Thyroid gland (tissue), 4 donors: Measurements from ENCODE around the gene PRKD1.

ENCODE experiments used
- POLR2A ChIP-seq, 2 donors: fragments of 450-650 bp; IDR thresholded peaks; one replicate each; pipeline ENCODE4 v1.6.1; 2017; ENCODE audit warnings: antibody characterized with exemption in 2 of 2, mild to moderate bottlenecking in 2 of 2, moderate library complexity in 1 of 2
- TF ChIP-seq, protein P1 (sequence below), 6 experiments: fragments of 200-600 bp in 3 of 6; fragments of 450-650 bp in 3 of 6; sonication (generic) in 3 of 6; IDR thresholded peaks; one replicate each; pipeline ENCODE4 v1.5.1; 2016 to 2019; ENCODE audit warnings: antibody characterized with exemption in 6 of 6, mild to moderate bottlenecking in 2 of 6, inconsistent platforms in 1 of 6, moderate library complexity in 1 of 6

DNA sequence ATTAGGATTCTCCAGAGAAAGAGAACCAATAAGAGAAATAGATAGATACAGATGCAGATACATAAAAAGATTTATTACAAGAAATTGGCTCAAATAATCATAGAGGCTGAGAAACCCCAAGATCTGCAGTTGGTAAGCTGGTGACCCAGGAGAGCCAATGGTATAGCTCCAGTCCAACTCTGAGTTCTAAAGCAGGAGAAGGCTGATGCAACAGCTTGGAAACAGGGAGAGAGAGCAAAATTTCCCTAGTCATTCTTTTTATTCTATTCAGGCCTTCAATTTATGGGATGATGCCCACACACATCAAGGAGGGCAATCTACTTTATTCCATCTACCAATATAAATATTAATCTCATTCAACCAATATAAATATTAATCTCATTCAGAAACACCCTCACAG is 218.2 kb downstream of the PRKD1 start:
- TF ChIP-seq, protein P1, sequence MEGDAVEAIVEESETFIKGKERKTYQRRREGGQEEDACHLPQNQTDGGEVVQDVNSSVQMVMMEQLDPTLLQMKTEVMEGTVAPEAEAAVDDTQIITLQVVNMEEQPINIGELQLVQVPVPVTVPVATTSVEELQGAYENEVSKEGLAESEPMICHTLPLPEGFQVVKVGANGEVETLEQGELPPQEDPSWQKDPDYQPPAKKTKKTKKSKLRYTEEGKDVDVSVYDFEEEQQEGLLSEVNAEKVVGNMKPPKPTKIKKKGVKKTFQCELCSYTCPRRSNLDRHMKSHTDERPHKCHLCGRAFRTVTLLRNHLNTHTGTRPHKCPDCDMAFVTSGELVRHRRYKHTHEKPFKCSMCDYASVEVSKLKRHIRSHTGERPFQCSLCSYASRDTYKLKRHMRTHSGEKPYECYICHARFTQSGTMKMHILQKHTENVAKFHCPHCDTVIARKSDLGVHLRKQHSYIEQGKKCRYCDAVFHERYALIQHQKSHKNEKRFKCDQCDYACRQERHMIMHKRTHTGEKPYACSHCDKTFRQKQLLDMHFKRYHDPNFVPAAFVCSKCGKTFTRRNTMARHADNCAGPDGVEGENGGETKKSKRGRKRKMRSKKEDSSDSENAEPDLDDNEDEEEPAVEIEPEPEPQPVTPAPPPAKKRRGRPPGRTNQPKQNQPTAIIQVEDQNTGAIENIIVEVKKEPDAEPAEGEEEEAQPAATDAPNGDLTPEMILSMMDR (IDR thresholded peaks at IDR 0.05): no peak
- TF ChIP-seq POLR2A (IDR thresholded peaks at IDR 0.05): no peak
